Measurements from ENCODE around the gene LZTR1. TPM values are rescaled to one million over a fixed set of nuclear protein-coding genes. Genes with fewer than 3 reads are reported as not detected.

Gene LZTR1
- total RNA-seq, 4 donors from 2014 or later = 45.4 to 63.0 (median 53.4) TPM

DNA sequence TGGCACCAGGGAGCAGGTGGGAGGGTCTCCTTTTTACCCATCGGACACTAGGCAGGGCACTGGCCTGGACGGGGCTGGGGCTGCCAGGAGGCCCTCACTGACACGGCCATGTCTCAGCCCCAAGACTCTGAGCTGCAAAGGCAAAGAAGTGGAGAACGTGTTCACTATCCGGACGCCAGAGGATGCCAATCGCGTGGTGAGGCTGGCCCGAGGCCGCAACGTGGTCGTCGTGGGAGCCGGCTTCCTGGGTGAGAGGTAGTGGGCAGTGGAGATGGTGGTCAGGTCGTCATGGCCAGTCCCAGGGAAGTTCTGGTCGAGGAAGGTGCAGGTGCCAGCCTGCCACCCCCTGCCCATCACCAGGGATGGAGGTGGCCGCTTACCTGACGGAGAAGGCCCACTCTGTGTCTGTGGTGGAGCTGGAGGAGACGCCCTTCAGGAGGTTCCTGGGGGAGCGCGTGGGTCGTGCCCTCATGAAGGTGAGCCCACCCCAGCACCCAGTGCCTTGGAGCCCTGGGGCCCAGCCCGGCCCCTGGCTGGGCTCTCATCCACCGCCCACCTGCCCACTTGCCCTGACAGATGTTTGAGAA, 5.7 kb upstream of the LZTR1 start:
- no peak for TF ChIP-seq EP300 (IDR thresholded peaks at IDR 0.05)
- TF ChIP-seq, protein P1, sequence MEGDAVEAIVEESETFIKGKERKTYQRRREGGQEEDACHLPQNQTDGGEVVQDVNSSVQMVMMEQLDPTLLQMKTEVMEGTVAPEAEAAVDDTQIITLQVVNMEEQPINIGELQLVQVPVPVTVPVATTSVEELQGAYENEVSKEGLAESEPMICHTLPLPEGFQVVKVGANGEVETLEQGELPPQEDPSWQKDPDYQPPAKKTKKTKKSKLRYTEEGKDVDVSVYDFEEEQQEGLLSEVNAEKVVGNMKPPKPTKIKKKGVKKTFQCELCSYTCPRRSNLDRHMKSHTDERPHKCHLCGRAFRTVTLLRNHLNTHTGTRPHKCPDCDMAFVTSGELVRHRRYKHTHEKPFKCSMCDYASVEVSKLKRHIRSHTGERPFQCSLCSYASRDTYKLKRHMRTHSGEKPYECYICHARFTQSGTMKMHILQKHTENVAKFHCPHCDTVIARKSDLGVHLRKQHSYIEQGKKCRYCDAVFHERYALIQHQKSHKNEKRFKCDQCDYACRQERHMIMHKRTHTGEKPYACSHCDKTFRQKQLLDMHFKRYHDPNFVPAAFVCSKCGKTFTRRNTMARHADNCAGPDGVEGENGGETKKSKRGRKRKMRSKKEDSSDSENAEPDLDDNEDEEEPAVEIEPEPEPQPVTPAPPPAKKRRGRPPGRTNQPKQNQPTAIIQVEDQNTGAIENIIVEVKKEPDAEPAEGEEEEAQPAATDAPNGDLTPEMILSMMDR (IDR thresholded peaks at IDR 0.05) = no peak
- TF ChIP-seq POLR2A (IDR thresholded peaks at IDR 0.05) = no peak
- no peak for TF ChIP-seq POLR2AphosphoS5 (IDR thresholded peaks at IDR 0.05)
- no peaks in the 10 kb centered on the region for H3K36me3 ChIP-seq
- H3K4me1 ChIP-seq = peaks cover 3 to 24% (median 17%) of the 10 kb centered on the region in 3 donors
- H3K9me3 ChIP-seq = peaks cover 0 to 9% (median 0%) of the 10 kb centered on the region in 3 donors
- H3K27ac ChIP-seq = no peak overlapping the region
- no peak overlapping the region for H3K4me3 ChIP-seq
- H3K27me3 ChIP-seq = no peaks in the 10 kb centered on the region
- WGBS, 2 donors (ENCODE audit: low coverage in 1 of 2) = 65 to 83% methylated on average over 7 to 9 of the region's 24 CpGs
- no peak for ATAC-seq

DNA sequence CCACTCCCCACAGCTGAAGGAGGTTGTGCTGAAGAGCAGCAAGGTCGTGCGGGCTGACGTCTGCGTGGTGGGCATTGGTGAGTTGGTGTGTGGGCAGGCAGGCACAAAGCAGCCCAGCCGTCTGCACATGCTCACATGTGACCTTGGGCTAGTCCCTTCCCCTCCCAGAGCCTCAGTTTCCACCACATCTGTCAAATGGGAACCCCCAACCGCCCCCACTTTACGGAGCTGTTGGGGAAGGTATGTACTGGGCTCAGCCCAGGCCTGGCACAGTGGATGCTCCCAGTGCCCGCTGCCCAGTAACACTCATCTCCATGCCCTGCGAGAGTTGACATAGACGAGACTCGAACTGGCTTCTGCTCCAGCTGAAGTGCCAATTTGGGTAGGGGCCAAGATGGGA, 5.1 kb upstream of the LZTR1 start:
- peaks cover 3 to 27% (median 19%) of the 10 kb centered on the region in 3 donors for H3K4me1 ChIP-seq
- no peaks in the 10 kb centered on the region for H3K27me3 ChIP-seq
- WGBS, 2 donors (ENCODE audit: low coverage in 1 of 2) = no CpG with 5 or more reads among the region's 11 CpGs
- ATAC-seq = no peak
- H3K9me3 ChIP-seq = peaks cover 0 to 9% (median 0%) of the 10 kb centered on the region in 3 donors
- no peak overlapping the region for H3K27ac ChIP-seq
- no peak for TF ChIP-seq POLR2A (IDR thresholded peaks at IDR 0.05)
- TF ChIP-seq EP300 (IDR thresholded peaks at IDR 0.05) = no peak
- no peak for TF ChIP-seq POLR2AphosphoS5 (IDR thresholded peaks at IDR 0.05)
- TF ChIP-seq, protein P1 (IDR thresholded peaks at IDR 0.05) = no peak
- H3K36me3 ChIP-seq = no peaks in the 10 kb centered on the region
- H3K4me3 ChIP-seq = no peak overlapping the region

DNA sequence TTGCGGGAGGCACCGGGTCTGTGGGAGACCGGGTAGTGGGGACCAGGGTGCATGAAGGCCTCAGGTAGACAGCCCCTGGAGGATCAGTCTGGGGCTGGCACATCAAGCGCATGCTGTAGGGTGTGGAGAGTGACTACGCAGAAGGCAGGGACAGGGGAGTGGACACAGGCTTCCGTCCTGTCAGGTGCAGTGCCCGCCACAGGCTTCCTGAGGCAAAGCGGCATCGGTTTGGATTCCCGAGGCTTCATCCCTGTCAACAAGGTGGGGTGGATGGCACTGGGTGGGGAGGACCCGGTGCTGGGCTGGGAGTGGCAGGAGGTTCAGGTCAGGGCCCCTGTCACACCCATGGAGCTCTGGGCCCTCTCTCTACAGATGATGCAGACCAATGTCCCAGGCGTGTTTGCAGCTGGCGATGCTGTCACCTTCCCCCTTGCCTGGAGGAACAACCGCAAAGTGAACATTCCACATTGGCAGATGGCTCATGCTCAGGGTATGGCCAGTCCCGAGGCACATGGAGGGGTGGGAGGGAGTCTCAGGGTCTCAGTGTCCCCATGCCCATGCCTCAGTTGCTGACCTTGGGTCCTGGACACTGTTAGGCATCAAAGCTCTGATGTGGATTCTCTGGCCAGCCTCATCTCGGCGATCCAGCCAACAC, 4.5 kb upstream of the LZTR1 start:
- WGBS, 2 donors (ENCODE audit: low coverage in 1 of 2) = 63 to 81% methylated on average over 3 to 5 of the region's 17 CpGs
- TF ChIP-seq POLR2A (IDR thresholded peaks at IDR 0.05) = no peak
- no peak for TF ChIP-seq EP300 (IDR thresholded peaks at IDR 0.05)
- TF ChIP-seq POLR2AphosphoS5 (IDR thresholded peaks at IDR 0.05) = no peak
- TF ChIP-seq, protein P1 (IDR thresholded peaks at IDR 0.05) = no peak
- Histone ChIP-seq H3K36me3 (no peaks in the 10 kb centered on the region), H3K4me1 (peaks cover 3 to 29% (median 19%) of the 10 kb centered on the region in 3 donors), H3K27ac (no peak overlapping the region), H3K4me3 (no peak overlapping the region), H3K27me3 (no peaks in the 10 kb centered on the region), H3K9me3 (peaks cover 0 to 9% (median 0%) of the 10 kb centered on the region in 3 donors)
- no peak for ATAC-seq

DNA sequence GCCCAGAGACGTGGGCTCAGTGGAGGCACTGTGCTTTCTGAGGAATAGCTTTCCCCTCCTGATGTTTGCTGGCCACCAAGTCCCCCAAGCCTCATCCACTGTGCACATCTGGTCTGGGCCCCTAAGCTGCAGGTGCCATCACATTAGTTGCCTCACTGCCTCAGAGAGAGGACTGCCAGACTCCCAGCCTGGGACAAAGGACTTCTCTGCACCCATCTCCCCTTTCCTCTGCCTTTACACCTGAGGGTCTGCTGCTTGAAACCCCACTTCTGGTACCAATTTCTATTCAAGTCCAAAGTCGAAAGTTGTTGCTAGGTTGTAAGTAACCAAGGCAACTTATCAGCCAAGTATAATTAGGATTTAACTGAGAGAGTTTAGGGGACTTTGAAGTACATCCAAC, 3.7 kb upstream of the LZTR1 start:
- Histone ChIP-seq H3K27ac (no peak overlapping the region), H3K36me3 (no peaks in the 10 kb centered on the region), H3K4me1 (peaks cover 3 to 36% (median 26%) of the 10 kb centered on the region in 3 donors), H3K4me3 (no peak overlapping the region), H3K27me3 (no peaks in the 10 kb centered on the region), H3K9me3 (peaks cover 0 to 9% (median 0%) of the 10 kb centered on the region in 3 donors)
- TF ChIP-seq POLR2A (IDR thresholded peaks at IDR 0.05) (no peak), EP300 (IDR thresholded peaks at IDR 0.05) (no peak), POLR2AphosphoS5 (IDR thresholded peaks at IDR 0.05) (no peak)
- TF ChIP-seq, protein P1 (IDR thresholded peaks at IDR 0.05) = no peak
- ATAC-seq = no peak
- 60 to 71% methylated on average over 1 of the region's 2 CpGs for WGBS, 2 donors (ENCODE audit: low coverage in 1 of 2)
